ENCODE results near the gene CLNK.

DNA sequence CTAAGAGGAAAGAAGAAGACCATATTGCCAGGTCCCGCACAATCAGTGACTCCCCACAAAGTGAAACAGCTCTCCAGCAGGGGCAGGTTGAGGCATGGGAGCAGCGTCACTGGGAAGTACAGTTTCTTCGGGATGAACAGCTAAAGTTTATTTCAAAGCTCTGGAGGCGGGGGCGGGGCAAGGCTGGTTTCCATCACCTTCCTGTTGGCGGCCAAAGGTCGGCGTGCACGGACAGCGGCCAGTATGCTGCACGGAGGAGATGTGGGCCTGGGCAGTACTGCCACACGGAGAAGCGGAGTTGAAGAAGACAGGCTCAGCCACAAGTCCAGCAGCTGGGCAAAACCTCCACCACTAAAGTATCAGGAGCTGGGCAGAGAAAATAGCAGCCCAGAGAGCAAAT is 226.4 kb downstream of the CLNK start:
- TF ChIP-seq, protein P1, sequence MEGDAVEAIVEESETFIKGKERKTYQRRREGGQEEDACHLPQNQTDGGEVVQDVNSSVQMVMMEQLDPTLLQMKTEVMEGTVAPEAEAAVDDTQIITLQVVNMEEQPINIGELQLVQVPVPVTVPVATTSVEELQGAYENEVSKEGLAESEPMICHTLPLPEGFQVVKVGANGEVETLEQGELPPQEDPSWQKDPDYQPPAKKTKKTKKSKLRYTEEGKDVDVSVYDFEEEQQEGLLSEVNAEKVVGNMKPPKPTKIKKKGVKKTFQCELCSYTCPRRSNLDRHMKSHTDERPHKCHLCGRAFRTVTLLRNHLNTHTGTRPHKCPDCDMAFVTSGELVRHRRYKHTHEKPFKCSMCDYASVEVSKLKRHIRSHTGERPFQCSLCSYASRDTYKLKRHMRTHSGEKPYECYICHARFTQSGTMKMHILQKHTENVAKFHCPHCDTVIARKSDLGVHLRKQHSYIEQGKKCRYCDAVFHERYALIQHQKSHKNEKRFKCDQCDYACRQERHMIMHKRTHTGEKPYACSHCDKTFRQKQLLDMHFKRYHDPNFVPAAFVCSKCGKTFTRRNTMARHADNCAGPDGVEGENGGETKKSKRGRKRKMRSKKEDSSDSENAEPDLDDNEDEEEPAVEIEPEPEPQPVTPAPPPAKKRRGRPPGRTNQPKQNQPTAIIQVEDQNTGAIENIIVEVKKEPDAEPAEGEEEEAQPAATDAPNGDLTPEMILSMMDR (IDR thresholded peaks at IDR 0.05 in 8 of 11, conservative IDR thresholded peaks at IDR 0.05 in 3 of 11), result no peak
- no peak for TF ChIP-seq POLR2A (IDR thresholded peaks at IDR 0.05)
- TF ChIP-seq POLR2AphosphoS5 (IDR thresholded peaks at IDR 0.05), result no peak
